ENCODE measurements around the gene RPL7A.

DNA sequence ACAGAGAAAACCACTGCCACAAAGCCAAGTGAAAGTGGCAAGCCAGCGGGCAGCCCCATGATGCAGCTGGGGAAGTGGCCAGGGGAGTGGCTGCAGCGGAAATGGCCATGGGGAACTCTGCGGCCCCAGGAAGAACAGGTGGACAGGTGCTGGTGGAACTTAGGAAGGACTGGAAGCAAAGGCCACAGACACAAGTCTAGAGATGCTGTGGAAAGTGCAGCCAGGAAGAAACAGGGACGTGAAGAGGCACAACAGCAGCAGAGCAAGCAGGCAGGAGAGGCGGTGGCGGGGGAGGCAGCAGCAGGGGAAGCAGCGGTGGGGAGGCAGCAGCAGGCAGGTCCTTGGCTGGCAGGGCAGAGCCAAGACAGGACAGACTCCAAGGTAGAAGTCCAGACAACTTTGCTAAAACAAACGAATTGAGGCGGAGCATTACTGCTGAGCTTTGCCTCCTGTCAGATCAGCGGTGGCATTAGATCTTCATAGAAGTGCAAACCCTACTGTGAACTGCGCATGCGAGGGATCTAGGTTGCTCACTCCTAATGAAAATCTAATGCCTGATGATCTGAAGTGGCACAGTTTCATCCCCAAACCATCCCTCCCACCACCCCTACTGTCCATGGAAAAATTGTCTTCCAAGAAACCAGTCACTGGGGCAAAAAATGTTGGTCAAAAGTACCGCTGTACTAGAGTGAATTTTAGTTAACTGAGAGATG is 23.9 kb upstream of the RPL7A start:
- TF ChIP-seq, protein P1, sequence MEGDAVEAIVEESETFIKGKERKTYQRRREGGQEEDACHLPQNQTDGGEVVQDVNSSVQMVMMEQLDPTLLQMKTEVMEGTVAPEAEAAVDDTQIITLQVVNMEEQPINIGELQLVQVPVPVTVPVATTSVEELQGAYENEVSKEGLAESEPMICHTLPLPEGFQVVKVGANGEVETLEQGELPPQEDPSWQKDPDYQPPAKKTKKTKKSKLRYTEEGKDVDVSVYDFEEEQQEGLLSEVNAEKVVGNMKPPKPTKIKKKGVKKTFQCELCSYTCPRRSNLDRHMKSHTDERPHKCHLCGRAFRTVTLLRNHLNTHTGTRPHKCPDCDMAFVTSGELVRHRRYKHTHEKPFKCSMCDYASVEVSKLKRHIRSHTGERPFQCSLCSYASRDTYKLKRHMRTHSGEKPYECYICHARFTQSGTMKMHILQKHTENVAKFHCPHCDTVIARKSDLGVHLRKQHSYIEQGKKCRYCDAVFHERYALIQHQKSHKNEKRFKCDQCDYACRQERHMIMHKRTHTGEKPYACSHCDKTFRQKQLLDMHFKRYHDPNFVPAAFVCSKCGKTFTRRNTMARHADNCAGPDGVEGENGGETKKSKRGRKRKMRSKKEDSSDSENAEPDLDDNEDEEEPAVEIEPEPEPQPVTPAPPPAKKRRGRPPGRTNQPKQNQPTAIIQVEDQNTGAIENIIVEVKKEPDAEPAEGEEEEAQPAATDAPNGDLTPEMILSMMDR (IDR thresholded peaks at IDR 0.05) = no peak
- TF ChIP-seq POLR2AphosphoS5 (IDR thresholded peaks at IDR 0.05) (no peak), POLR2A (IDR thresholded peaks at IDR 0.05) (no peak)
